Left hindlimb (tissue), 1 donor: ENCODE measurements around the gene EIF3CL.
"Not testable (repeated sequence)": the region's sequence is repeated elsewhere in the genome, so short reads cannot be mapped to it uniquely, and the experiment has no call there.

Experiments used
- DNase-seq: peaks from one replicate; pipeline ENCODE4 v3.0.0-alpha.2; 2018

Gene EIF3CL

GRCh38 chr16:28403220-28404072 lies at the start of gene EIF3CL:
Gene EIF3CL, minus strand, starts transcription at chr16:28403841. Its CDS starts 223 bp downstream, at chr16:28403618.
- DNase-seq: not testable (repeated sequence)

- DNase-seq: not testable (repeated sequence)
Measured at GRCh38 chr16:28447081-28447480, 43.4 kb upstream of the EIF3CL start.

- DNase-seq: not testable (repeated sequence)
Measured at GRCh38 chr16:28446388-28446787, 42.7 kb upstream of the EIF3CL start.

- DNase-seq: not testable (repeated sequence)
Measured at GRCh38 chr16:28443943-28444342, 40.3 kb upstream of the EIF3CL start.

- DNase-seq: not testable (repeated sequence)
Measured at GRCh38 chr16:28438899-28439298, 35.3 kb upstream of the EIF3CL start.

- DNase-seq: not testable (repeated sequence)
Measured at GRCh38 chr16:28435340-28435739, 31.7 kb upstream of the EIF3CL start.

GRCh38 chr16:28426060-28426680 lies 22.5 kb upstream of the EIF3CL start:
- not testable (repeated sequence) for DNase-seq

- not testable (repeated sequence) for DNase-seq
Measured at GRCh38 chr16:28421071-28421750, 17.6 kb upstream of the EIF3CL start.

- DNase-seq: not testable (repeated sequence)
Measured at GRCh38 chr16:28417033-28417432, 13.4 kb upstream of the EIF3CL start.

GRCh38 chr16:28414530-28414929 lies 10.9 kb upstream of the EIF3CL start:
- DNase-seq: not testable (repeated sequence)

GRCh38 chr16:28413585-28413984 lies 9.9 kb upstream of the EIF3CL start:
- not testable (repeated sequence) for DNase-seq

- not testable (repeated sequence) for DNase-seq
Measured at GRCh38 chr16:28392054-28392453, 11.6 kb downstream of the EIF3CL start.

GRCh38 chr16:28382177-28382867 lies 21.3 kb downstream of the EIF3CL start:
- not testable (repeated sequence) for DNase-seq

GRCh38 chr16:28377822-28378221 lies 25.8 kb downstream of the EIF3CL start:
- DNase-seq: not testable (repeated sequence)

- DNase-seq: not testable (repeated sequence)
Measured at GRCh38 chr16:28377108-28377625, 26.5 kb downstream of the EIF3CL start.

GRCh38 chr16:28375115-28375514 lies 28.5 kb downstream of the EIF3CL start:
- DNase-seq: not testable (repeated sequence)

GRCh38 chr16:28374281-28374680 lies 29.4 kb downstream of the EIF3CL start:
- DNase-seq: not testable (repeated sequence)

GRCh38 chr16:28367926-28368325 lies 35.7 kb downstream of the EIF3CL start:
- DNase-seq: not testable (repeated sequence)

- not testable (repeated sequence) for DNase-seq
Measured at GRCh38 chr16:28364268-28365173, 39.1 kb downstream of the EIF3CL start.

GRCh38 chr16:28363408-28363807 lies 40.2 kb downstream of the EIF3CL start, which contains the start of gene NPIPB6:
Gene NPIPB6, minus strand, starts transcription at chr16:28363508. Its CDS starts 686 bp downstream, at chr16:28362822.
- not testable (repeated sequence) for DNase-seq

- not testable (repeated sequence) for DNase-seq
Measured at GRCh38 chr16:28362600-28362999, 41.0 kb downstream of the EIF3CL start.
